ENCODE results near the gene ANKRD11.
A peak's percentile ranks its signal among the peaks of the same experiment; 100 is the strongest.
"Not testable (repeated sequence)": the region's sequence is repeated elsewhere in the genome, so short reads cannot be mapped to it uniquely, and the experiment has no call there.

The ANKRD11 gene

DNA sequence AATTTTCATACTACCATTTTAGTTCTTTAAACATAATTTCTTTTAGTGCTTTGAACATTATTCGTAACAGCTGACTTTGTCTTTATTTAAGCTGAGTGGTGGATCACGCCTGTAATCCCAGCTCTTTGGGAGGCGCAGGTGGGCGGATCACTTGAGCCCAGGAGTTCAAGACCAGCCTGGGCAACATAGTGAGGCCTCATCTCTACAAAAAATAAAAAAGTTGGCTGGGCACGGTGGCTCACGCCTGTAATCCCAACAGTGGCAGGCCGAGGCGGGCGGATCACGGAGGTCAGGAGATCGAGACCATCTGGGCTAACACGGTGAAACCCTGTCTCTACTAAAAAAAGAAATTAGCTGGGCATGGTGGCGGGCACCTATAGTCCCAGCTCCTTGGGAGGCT, 230.5 kb downstream of the ANKRD11 start:
- no CpG with 5 or more reads among the region's 13 CpGs for WGBS (ENCODE audit: extremely low coverage, insufficient coverage, insufficient read length)

DNA sequence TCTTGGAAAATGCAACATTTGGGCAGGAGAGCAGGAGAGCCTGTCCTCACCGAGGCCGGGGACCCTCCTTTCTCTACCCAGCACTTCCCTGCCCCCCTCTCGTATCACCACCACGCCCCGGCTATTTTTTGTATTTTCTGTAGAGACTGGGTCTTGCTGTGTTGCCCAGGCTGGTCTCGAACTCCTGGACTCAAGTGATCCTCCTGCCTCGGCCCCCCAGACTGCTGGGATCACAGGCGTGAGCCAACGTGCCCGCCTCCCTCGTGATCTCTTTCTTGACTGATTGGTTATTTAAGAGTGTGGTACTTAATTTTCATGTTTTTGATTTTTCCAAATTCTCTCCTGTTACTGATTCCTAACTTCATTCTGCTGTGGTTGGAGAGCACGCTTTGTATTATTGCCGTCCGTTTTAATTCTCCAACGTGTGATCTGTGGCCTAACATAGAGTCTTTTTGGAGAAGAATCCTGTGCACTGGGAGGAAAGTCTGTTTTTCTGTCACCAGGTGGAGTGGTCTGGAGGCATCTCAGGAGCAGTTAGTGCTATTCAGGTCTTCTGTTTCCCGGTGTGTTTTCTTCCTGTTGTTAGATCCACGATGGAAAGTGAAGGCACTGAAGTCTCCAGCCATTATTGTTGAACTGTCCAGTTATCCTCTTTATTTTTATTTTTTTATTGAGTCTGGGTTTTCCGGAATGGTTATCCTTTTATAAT, 232.4 kb downstream of the ANKRD11 start:
- no peak for DNase-seq
- H3K4ac ChIP-seq (ENCODE audit: low read depth, low read length) = no peak overlapping the region

More for the DNA sequence above, 230.5 kb downstream of the ANKRD11 start:
- not testable (repeated sequence) for H3K4ac ChIP-seq (ENCODE audit: low read depth, low read length); H3K23ac ChIP-seq (ENCODE audit: low read length); H4K12ac ChIP-seq (ENCODE audit: low read depth, low read length); H2BK5ac ChIP-seq (ENCODE audit: low read depth, low read length, poor library complexity); H2BK120ac ChIP-seq (ENCODE audit: insufficient read depth, low read length, poor library complexity); H3K18ac ChIP-seq (ENCODE audit: low read length); H3K27me3 ChIP-seq (ENCODE audit: insufficient read depth, low read length); H2AK5ac ChIP-seq (ENCODE audit: low read length); H3K27ac ChIP-seq (ENCODE audit: low read depth, low read length); H4K91ac ChIP-seq (ENCODE audit: low read depth, low read length); DNase-seq; H3K4me1 ChIP-seq (ENCODE audit: control insufficient read depth in 1 of 2, insufficient read depth in 2 of 2, low read length in 2 of 2); H2AFZ ChIP-seq (ENCODE audit: insufficient read depth, low read length, poor library complexity); H3K79me2 ChIP-seq (ENCODE audit: control insufficient read depth, insufficient read depth, low read length, poor library complexity); H4K8ac ChIP-seq (ENCODE audit: low read depth, low read length); H3K9ac ChIP-seq (ENCODE audit: low read length); H3K36me3 ChIP-seq (ENCODE audit: control insufficient read depth in 1 of 2, insufficient read depth in 2 of 2, low read length in 2 of 2); H3K4me3 ChIP-seq (ENCODE audit: low read depth, low read length); H3K4me2 ChIP-seq (ENCODE audit: low read length); H3K79me1 ChIP-seq (ENCODE audit: low read length); H3K14ac ChIP-seq (ENCODE audit: low read length); H2BK12ac ChIP-seq (ENCODE audit: low read length)
- H3K9me3 ChIP-seq (ENCODE audit: insufficient read depth, low read depth, low read length) = peaks cover 12% of the 10 kb centered on the region

DNA sequence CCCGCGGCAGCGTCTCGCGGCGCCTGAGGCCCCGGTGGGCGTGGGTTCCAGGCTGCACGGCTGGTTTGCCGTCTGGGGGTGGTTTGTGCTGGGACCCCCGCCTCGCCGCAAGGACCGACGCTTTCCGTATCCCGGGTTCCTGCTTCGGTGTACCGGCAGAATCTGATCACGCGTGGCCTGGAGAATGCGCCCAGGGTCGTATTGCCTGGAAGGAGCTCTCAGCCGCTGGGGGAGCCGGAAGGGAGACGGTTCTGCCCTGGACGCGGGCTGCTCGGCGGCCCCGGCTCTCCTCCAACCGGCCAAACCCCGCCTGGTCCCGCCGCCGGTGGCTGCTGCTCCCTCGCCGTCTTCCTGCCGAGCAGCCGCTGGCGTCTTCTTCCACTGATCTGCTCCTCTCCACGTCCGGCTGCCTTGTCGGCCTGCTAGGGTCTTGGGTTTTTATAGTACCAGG, 233.1 kb downstream of the ANKRD11 start:
- Histone ChIP-seq H4K12ac (ENCODE audit: low read depth, low read length) (no peak overlapping the region), H2BK5ac (ENCODE audit: low read depth, low read length, poor library complexity) (no peak overlapping the region), H3K27me3 (ENCODE audit: insufficient read depth, low read length) (peaks cover 9% of the 10 kb centered on the region), H3K4me1 (ENCODE audit: control insufficient read depth in 1 of 2, insufficient read depth in 2 of 2, low read length in 2 of 2) (peaks cover 2 to 3% of the 10 kb centered on the region in 2 experiments), H3K14ac (ENCODE audit: low read length) (no peak overlapping the region), H4K8ac (ENCODE audit: low read depth, low read length) (no peak overlapping the region), H3K9ac (ENCODE audit: low read length) (no peak overlapping the region), H3K23ac (ENCODE audit: low read length) (no peak overlapping the region), H3K79me2 (ENCODE audit: control insufficient read depth, insufficient read depth, low read length, poor library complexity) (no peaks in the 10 kb centered on the region), H3K18ac (ENCODE audit: low read length) (no peak overlapping the region), H3K79me1 (ENCODE audit: low read length) (peaks cover 2% of the 10 kb centered on the region), H2BK12ac (ENCODE audit: low read length) (no peak overlapping the region), H3K4ac (ENCODE audit: low read depth, low read length) (no peak overlapping the region), H2AFZ (ENCODE audit: insufficient read depth, low read length, poor library complexity) (peak overlapping the region; percentile 17), H3K4me3 (ENCODE audit: low read depth, low read length) (peak overlapping the region; percentile 47), H3K4me2 (ENCODE audit: low read length) (peak overlapping the region; percentile 40), H3K27ac (ENCODE audit: low read depth, low read length) (no peak overlapping the region), H2BK120ac (ENCODE audit: insufficient read depth, low read length, poor library complexity) (no peak overlapping the region), H3K36me3 (ENCODE audit: control insufficient read depth in 1 of 2, insufficient read depth in 2 of 2, low read length in 2 of 2) (no peaks in the 10 kb centered on the region), H4K91ac (ENCODE audit: low read depth, low read length) (no peak overlapping the region), H2AK5ac (ENCODE audit: low read length) (no peak overlapping the region), H3K9me3 (ENCODE audit: insufficient read depth, low read depth, low read length) (peaks cover 8% of the 10 kb centered on the region)
- DNase-seq = no peak
- no CpG with 5 or more reads among the region's 44 CpGs for WGBS (ENCODE audit: extremely low coverage, insufficient coverage, insufficient read length)

More for the DNA sequence above, 232.4 kb downstream of the ANKRD11 start:
- Histone ChIP-seq H3K36me3 (ENCODE audit: control insufficient read depth in 1 of 2, insufficient read depth in 2 of 2, low read length in 2 of 2) (no peaks in the 10 kb centered on the region), H3K9ac (ENCODE audit: low read length) (no peak overlapping the region), H2AK5ac (ENCODE audit: low read length) (no peak overlapping the region), H3K14ac (ENCODE audit: low read length) (no peak overlapping the region), H3K4me1 (ENCODE audit: control insufficient read depth in 1 of 2, insufficient read depth in 2 of 2, low read length in 2 of 2) (peaks cover 2 to 3% of the 10 kb centered on the region in 2 experiments), H3K79me2 (ENCODE audit: control insufficient read depth, insufficient read depth, low read length, poor library complexity) (no peaks in the 10 kb centered on the region), H3K4me3 (ENCODE audit: low read depth, low read length) (no peak overlapping the region), H3K79me1 (ENCODE audit: low read length) (peaks cover 2% of the 10 kb centered on the region), H4K91ac (ENCODE audit: low read depth, low read length) (no peak overlapping the region), H2BK120ac (ENCODE audit: insufficient read depth, low read length, poor library complexity) (no peak overlapping the region), H2BK12ac (ENCODE audit: low read length) (no peak overlapping the region), H3K27me3 (ENCODE audit: insufficient read depth, low read length) (peaks cover 9% of the 10 kb centered on the region), H3K9me3 (ENCODE audit: insufficient read depth, low read depth, low read length) (peaks cover 8% of the 10 kb centered on the region), H3K4me2 (ENCODE audit: low read length) (peak overlapping the region; percentile 40), H4K12ac (ENCODE audit: low read depth, low read length) (no peak overlapping the region), H4K8ac (ENCODE audit: low read depth, low read length) (no peak overlapping the region), H3K27ac (ENCODE audit: low read depth, low read length) (no peak overlapping the region), H3K23ac (ENCODE audit: low read length) (no peak overlapping the region), H3K18ac (ENCODE audit: low read length) (no peak overlapping the region), H2BK5ac (ENCODE audit: low read depth, low read length, poor library complexity) (no peak overlapping the region), H2AFZ (ENCODE audit: insufficient read depth, low read length, poor library complexity) (no peak overlapping the region)
- WGBS (ENCODE audit: extremely low coverage, insufficient coverage, insufficient read length) = no CpG with 5 or more reads among the region's 18 CpGs

DNA sequence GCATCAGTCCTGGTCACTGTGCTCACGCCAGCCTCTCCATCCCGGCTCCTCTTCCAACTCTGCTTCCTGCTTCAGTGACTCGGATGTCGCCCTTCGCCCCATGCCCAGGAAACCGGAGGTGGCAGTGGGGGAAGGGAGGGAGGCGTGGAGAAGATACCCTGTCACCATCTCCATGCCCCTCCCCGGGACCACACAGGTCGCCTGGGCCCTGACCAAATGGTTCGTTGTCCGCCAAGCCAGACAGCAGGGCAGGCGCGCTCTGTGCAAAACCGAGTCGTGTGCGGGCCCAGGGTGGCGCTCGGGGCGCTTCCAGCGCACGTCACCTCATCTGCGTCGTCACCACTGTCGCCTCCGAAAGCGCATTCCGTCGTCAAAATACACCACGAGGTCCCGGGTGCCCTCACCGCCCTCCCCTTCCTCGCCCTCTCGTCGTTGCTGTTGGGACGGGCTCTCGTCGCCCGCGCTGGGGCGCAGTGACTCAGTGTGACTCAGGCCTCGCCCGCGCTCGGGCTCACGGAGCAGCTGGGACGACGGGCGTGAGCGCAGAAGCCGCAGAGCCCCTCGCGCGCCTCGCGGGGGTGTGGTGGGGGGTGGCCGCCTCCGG, 233.6 kb downstream of the ANKRD11 start:
- Histone ChIP-seq H3K9me3 (ENCODE audit: insufficient read depth, low read depth, low read length) (peaks cover 8% of the 10 kb centered on the region), H3K36me3 (ENCODE audit: control insufficient read depth in 1 of 2, insufficient read depth in 2 of 2, low read length in 2 of 2) (no peaks in the 10 kb centered on the region), H3K4me2 (ENCODE audit: low read length) (peak overlapping the region; percentile 40), H3K4me3 (ENCODE audit: low read depth, low read length) (peak overlapping the region; percentile 47), H4K8ac (ENCODE audit: low read depth, low read length) (no peak overlapping the region), H2BK12ac (ENCODE audit: low read length) (no peak overlapping the region), H2BK120ac (ENCODE audit: insufficient read depth, low read length, poor library complexity) (no peak overlapping the region), H3K9ac (ENCODE audit: low read length) (no peak overlapping the region), H3K4ac (ENCODE audit: low read depth, low read length) (no peak overlapping the region), H3K27ac (ENCODE audit: low read depth, low read length) (no peak overlapping the region), H3K4me1 (ENCODE audit: control insufficient read depth in 1 of 2, insufficient read depth in 2 of 2, low read length in 2 of 2) (peaks cover 2 to 3% of the 10 kb centered on the region in 2 experiments), H2AFZ (ENCODE audit: insufficient read depth, low read length, poor library complexity) (no peak overlapping the region), H3K27me3 (ENCODE audit: insufficient read depth, low read length) (peaks cover 9% of the 10 kb centered on the region), H2AK5ac (ENCODE audit: low read length) (no peak overlapping the region), H3K18ac (ENCODE audit: low read length) (no peak overlapping the region), H4K91ac (ENCODE audit: low read depth, low read length) (no peak overlapping the region), H2BK5ac (ENCODE audit: low read depth, low read length, poor library complexity) (no peak overlapping the region), H3K23ac (ENCODE audit: low read length) (no peak overlapping the region), H3K79me1 (ENCODE audit: low read length) (peaks cover 2% of the 10 kb centered on the region), H3K79me2 (ENCODE audit: control insufficient read depth, insufficient read depth, low read length, poor library complexity) (no peaks in the 10 kb centered on the region), H4K12ac (ENCODE audit: low read depth, low read length) (no peak overlapping the region), H3K14ac (ENCODE audit: low read length) (no peak overlapping the region)
- no CpG with 5 or more reads among the region's 57 CpGs for WGBS (ENCODE audit: extremely low coverage, insufficient coverage, insufficient read length)
- DNase-seq = peak; percentile 31 to 44

Data from trophoblast cell (in vitro differentiated cells and primary cell).